ENCODE measurements around the gene KLF13.

Gene KLF13

GRCh38 chr15:31314380-31314779 is 12.3 kb upstream of the KLF13 start:
- no peak for DNase-seq (ENCODE audit: low read depth in 1 of 2, low spot score in 1 of 2)

GRCh38 chr15:31316135-31316795 is 10.4 kb upstream of the KLF13 start:
- DNase-seq (ENCODE audit: low read depth in 1 of 2, low spot score in 1 of 2) = no peak

DNA sequence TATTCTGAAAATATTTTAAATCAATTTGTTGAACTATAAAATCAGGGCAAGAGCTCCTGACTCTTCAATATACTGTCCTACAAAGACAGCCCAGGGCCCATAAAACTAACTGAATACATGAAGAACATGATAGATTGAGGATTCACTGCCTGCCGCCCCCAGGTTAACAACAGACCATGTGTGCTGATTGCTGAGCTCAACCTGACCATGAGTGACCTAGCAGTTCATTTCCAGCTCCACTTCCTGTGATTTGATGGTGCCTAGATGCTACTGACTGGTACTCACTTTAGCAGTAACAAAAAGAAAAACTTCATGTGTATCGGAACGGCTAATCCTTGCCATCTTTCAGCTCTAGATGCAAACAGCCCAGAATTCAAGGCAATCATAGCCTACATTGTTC is 9.6 kb upstream of the KLF13 start:
- no peak for DNase-seq (ENCODE audit: low read depth in 1 of 2, low spot score in 1 of 2)

GRCh38 chr15:31317421-31318327 is 9.0 kb upstream of the KLF13 start:
- no peak for DNase-seq (ENCODE audit: low read depth in 1 of 2, low spot score in 1 of 2)

DNA sequence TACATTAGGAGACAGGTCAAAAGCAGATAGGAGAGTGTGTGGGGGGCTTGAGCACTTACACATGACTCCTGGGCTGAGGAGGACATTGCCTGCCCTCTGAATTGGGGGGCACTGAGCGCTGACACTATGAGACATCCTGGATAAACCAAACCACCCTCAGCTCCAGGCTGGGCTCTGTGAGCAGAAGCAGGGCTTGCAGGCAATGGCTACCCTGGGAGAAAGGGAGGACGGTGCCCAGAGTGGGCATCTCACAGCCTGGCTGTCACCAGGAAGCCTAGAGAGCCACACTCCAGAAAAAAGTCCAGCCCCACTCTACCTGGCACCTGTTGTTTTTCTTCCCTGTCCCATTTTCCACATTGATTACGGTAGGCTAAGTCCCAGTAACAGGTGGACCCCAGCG is 8.2 kb upstream of the KLF13 start:
- DNase-seq (ENCODE audit: low read depth in 1 of 2, low spot score in 1 of 2) = no peak

- DNase-seq (ENCODE audit: low read depth in 1 of 2, low spot score in 1 of 2) = no peak
Observed at GRCh38 chr15:31320022-31320421, 6.6 kb upstream of the KLF13 start.

DNA sequence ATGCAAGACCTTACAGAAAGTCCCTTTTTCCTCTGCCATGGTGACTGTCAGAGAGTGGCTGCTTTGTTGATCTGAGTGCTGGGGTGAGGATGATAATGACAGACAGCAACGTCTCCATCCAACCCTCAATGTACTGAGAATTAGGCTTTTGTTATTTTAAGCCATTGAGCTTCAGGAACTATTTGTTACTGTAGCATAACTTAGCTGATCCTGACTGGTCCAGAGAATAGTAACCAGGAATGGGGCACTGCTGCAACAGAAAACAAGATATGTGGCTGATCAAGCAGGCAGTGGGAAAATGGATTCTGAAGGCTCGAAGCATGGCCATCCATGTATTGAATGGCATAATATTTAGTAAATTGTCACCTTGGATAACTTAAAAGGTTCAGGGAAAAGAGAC is 5.2 kb upstream of the KLF13 start:
- no peak for DNase-seq (ENCODE audit: low read depth in 1 of 2, low spot score in 1 of 2)

- DNase-seq (ENCODE audit: low read depth in 1 of 2, low spot score in 1 of 2) = no peak
Observed at GRCh38 chr15:31322504-31322903, 4.1 kb upstream of the KLF13 start.

GRCh38 chr15:31323627-31324026 is 3.0 kb upstream of the KLF13 start:
- DNase-seq (ENCODE audit: low read depth in 1 of 2, low spot score in 1 of 2) = no peak

GRCh38 chr15:31324186-31324585 is 2.4 kb upstream of the KLF13 start:
- no peak for DNase-seq (ENCODE audit: low read depth in 1 of 2, low spot score in 1 of 2)

GRCh38 chr15:31324806-31325594 is 1.6 kb upstream of the KLF13 start:
- DNase-seq (ENCODE audit: low read depth in 1 of 2, low spot score in 1 of 2) = no peak

DNA sequence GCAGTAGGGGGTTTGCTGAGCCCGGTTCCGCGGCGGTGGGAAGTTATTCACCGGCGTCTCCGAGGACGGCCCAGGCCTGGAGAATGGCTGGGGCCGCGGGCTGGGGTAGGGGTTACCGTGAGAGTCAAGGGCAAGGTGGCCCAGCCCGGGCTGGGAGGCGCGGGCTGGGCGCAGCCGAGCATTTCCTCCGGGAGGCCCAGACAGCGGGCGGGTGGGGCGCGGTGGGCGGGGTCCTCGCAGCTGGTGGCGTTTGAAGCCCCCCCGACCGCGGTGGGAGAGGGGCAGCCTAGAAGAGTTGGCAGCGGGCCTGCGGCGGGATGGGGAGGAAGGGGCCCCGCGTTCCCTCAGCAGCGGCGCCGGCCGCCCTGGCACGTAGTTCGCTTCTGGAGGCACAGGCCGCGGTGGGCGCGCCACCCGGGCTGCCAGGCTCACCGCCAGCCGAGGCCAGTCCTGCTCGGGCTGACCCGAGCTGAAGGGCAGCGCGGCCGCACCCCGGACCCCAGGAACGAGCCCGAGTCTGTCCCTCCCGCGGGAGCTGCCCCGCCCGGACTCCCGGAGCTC is 960 bp upstream of the KLF13 start:
- DNase-seq (ENCODE audit: low read depth in 1 of 2, low spot score in 1 of 2) = peak; percentile 34 to 48

DNA sequence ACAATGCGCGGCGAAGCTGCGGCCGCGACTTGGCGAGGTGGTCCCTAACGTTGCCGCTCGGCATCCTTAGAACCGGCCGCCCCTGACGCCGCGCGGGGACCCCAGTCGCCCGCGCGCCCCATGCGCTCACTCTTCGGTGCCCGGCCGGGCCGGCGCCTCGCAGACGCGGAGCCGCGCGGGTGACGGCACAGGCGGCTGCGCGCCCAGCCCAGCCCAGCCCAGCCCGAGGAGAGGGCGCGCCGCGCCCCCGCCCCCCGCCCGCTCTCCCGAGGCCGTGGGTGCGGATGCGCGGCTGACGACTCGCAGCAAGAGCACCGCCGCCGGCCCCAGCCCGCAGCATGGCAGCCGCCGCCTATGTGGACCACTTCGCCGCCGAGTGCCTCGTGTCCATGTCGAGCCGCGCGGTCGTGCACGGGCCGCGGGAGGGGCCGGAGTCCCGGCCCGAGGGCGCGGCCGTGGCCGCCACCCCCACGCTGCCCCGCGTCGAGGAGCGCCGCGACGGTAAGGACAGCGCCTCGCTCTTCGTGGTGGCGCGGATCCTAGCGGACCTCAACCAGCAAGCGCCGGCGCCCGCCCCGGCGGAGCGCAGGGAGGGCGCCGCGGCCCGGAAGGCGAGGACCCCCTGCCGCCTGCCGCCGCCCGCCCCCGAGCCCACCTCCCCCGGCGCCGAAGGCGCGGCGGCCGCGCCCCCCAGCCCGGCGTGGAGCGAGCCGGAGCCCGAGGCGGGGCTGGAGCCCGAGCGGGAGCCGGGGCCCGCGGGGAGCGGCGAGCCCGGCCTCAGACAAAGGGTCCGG is 437 bp downstream of the KLF13 start:
- peak; percentile 51 to 59 for DNase-seq (ENCODE audit: low read depth in 1 of 2, low spot score in 1 of 2)

GRCh38 chr15:31327669-31328427 is 1.2 kb downstream of the KLF13 start:
- peak; percentile 52 to 68 for DNase-seq (ENCODE audit: low read depth in 1 of 2, low spot score in 1 of 2)

DNA sequence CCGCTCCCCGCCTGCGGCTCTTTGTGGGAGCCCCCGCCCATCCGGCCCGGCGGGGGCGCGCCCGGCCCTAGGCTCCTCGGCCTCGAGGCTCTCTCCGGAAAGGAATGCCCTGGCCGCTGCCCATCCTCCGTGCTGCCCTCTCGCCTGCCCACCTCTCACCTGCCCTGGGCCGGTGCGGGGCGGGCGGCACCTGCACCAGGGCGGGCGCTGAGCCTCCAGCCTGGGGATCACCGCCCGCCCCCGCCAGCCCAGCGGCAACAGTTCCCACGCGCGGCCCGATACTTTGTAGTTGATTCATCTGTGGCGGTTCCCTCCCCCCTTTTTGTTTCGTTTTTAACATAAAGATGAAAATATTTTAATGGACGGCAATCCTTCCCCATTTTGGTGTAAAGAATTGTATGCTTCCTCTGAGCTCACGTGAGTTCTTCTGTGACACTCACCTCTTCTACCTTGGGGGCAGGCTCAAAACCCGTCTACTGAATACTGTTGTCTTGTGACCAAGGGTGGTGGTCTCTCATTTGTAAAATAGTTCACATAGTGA is 1.9 kb downstream of the KLF13 start:
- DNase-seq (ENCODE audit: low read depth in 1 of 2, low spot score in 1 of 2) = peak; percentile 34 to 72

DNA sequence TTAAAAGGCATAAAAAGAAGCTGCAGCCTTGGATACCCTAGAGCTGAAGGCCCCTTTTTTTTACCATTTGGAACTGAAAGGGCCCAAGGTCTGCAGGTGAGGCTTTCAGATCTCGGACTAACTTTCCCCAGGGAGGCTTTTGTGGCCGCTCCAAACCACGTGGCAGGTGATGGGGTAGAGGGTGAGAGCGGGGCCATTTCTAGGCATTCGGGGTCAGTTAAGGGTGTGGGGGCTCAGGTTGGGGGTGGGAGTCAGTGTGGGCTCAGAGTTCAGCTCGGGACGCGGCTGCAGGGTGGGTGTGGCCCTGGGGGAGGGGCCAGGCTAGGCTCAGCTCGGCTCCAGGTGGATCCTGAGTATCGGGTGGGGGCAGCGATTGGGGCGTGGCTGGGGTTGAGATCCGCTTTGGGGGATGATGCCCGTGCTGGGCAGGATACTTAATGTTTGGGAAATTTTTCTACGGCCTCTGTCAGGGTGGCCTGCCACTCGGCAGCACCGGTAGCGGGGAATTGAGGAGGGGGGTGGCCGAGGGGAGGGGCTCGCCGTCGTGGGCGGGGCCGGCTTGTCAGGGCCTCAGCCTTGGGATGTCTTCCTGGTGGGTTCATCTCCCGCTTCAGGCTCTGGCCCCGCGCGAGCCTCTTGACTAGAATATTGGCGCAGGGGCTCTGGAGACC is 2.5 kb downstream of the KLF13 start:
- no peak for DNase-seq (ENCODE audit: low read depth in 1 of 2, low spot score in 1 of 2)

- DNase-seq (ENCODE audit: low read depth in 1 of 2, low spot score in 1 of 2) = no peak
Observed at GRCh38 chr15:31329640-31330010, 3.0 kb downstream of the KLF13 start.

- DNase-seq (ENCODE audit: low read depth in 1 of 2, low spot score in 1 of 2) = no peak
Observed at GRCh38 chr15:31330111-31330785, 3.6 kb downstream of the KLF13 start.

DNA sequence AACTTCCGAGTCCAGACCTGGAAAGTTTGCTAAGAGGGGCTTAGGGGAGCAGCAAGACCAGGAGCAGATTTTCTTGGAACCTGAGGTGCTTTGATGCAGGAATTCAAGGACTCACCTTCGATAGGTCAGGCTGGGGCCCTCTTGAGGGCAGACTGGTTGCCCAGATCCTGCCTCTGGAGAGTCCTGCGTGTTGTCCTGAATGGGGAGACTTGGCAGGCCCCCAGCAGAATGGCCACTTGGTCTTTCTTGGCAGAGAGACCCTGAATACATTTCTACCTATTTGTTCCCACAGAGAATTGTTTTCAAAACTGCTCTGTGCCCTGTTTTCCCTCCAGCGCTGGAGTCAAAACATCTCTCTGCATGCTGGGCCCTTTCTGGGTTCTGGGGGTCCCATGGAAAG is 4.2 kb downstream of the KLF13 start:
- DNase-seq (ENCODE audit: low read depth in 1 of 2, low spot score in 1 of 2) = no peak

Data from activated T-helper 1 cell treated with anti-CD3 and anti-CD28 coated beads, Interleukin-2, amount 50 U/mL, for 16 hours (primary cell).